Fibroblast of skin of right biceps (primary cell): ENCODE data around the gene NDST1.
"Not testable (repeated sequence)": the region's sequence is repeated elsewhere in the genome, so short reads cannot be mapped to it uniquely, and the experiment has no call there.

Source experiments
- DNase-seq: peaks from one replicate; pipeline ENCODE4 v3.0.0-alpha.2; 2013

The NDST1 gene

GRCh38 chr5:150508828-150509227, 897 bp downstream of the NDST1 start:
- DNase-seq = no peak

- DNase-seq = no peak
These were observed 2.1 kb downstream of the NDST1 start for GRCh38 chr5:150509992-150510391.

GRCh38 chr5:150510460-150511263, 2.7 kb downstream of the NDST1 start:
- DNase-seq = peak; percentile 57

GRCh38 chr5:150511578-150512367, 3.8 kb downstream of the NDST1 start:
- peak; percentile 89 for DNase-seq

GRCh38 chr5:150512368-150512747, 4.4 kb downstream of the NDST1 start:
- DNase-seq = no peak

- peak; percentile 46 for DNase-seq
These were observed 5.7 kb downstream of the NDST1 start for GRCh38 chr5:150513375-150514309.

GRCh38 chr5:150514708-150515211, 6.8 kb downstream of the NDST1 start:
- peak; percentile 65 for DNase-seq

GRCh38 chr5:150515446-150515845, 7.5 kb downstream of the NDST1 start:
- peak; percentile 96 for DNase-seq

GRCh38 chr5:150516011-150516410, 8.1 kb downstream of the NDST1 start:
- DNase-seq = peak; percentile 75

GRCh38 chr5:150517272-150518152, 9.6 kb downstream of the NDST1 start:
- DNase-seq = peak; percentile 99

GRCh38 chr5:150518712-150519559, 11.0 kb downstream of the NDST1 start:
- not testable (repeated sequence) for DNase-seq

GRCh38 chr5:150519560-150519945, 11.6 kb downstream of the NDST1 start:
- DNase-seq = no peak

- no peak for DNase-seq
These were observed 12.0 kb downstream of the NDST1 start for GRCh38 chr5:150519978-150520377.

- DNase-seq = no peak
These were observed 13.0 kb downstream of the NDST1 start for GRCh38 chr5:150520747-150521521.

- DNase-seq = no peak
These were observed 13.5 kb downstream of the NDST1 start for GRCh38 chr5:150521522-150521817.

- DNase-seq = no peak
These were observed 14.1 kb downstream of the NDST1 start for GRCh38 chr5:150521939-150522503.

GRCh38 chr5:150522504-150523414, 14.8 kb downstream of the NDST1 start:
- no peak for DNase-seq

- DNase-seq = peak; percentile 75
These were observed 15.8 kb downstream of the NDST1 start for GRCh38 chr5:150523472-150524350.
